NCI-H1417 (cell line): ENCODE results near the gene THYN1.

Experiments used
- DNase-seq, 3 experiments: peaks; one replicate each; lab custom pipeline; 2025; lab: John Stamatoyannopoulos, UW

THYN1 gene

GRCh38 chr11:134223121-134223520 is 30.0 kb downstream of the THYN1 start:
- DNase-seq: peak; percentile 5 to 66 (median 47)

- no peak for DNase-seq
Measured at GRCh38 chr11:134216816-134217215, 36.3 kb downstream of the THYN1 start.

DNA sequence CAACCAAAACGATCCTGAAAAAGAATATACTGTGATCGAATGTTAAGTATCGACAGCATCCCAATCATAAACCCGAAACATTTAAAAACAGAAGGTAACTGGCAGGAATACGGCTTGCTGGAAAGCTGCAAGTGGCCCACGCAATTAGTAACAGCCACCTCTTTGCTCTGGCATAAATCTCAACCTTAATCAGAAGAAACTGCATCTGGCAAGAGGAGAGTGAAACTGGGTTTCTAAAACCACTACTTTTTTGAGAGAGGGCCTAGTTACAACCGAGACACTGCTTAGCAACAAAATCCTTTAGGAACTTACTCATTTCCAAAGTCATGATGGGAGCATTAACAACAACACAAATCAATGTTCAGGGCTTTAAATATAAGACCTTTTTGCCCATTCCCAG is 37.3 kb downstream of the THYN1 start:
- no peak for DNase-seq

DNA sequence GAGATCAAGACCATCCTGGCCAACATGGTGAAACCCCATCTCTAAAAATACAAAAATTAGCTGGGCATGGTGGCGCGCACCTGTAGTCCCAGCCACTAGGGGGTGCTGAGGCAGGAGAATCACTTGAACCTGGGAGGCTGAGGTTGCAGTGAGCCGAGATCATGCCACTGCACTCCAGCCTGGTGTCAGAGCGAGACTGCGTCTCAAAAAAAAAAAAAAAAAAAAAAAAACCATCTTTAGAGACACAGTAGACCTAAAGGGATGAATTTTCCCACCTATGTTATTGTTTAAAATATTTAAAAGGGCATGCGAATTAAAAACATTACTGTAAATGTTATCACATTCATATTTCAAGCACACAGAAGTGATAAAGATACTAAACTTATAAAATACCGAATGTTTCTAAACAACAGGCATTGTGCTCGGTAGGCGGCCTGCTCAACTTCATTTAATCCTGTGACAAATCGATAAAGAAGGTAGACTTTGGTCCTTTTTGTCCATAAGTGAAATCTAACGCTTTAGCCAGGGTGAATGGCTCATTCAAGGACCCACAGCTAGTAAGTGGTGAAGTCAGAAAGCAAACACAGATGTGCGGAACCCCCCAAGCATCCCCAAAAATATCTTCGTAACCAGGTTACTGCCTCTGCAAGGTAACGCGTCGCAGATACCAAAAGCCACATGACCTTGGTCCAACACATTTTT is 45.5 kb downstream of the THYN1 start:
- peak; percentile 10 to 59 (median 10) for DNase-seq

GRCh38 chr11:134206185-134206584 is 47.0 kb downstream of the THYN1 start:
- no peak for DNase-seq

GRCh38 chr11:134205729-134206128 is 47.4 kb downstream of the THYN1 start:
- no peak for DNase-seq

- no peak for DNase-seq
Measured at GRCh38 chr11:134202661-134203060, 50.5 kb downstream of the THYN1 start.

DNA sequence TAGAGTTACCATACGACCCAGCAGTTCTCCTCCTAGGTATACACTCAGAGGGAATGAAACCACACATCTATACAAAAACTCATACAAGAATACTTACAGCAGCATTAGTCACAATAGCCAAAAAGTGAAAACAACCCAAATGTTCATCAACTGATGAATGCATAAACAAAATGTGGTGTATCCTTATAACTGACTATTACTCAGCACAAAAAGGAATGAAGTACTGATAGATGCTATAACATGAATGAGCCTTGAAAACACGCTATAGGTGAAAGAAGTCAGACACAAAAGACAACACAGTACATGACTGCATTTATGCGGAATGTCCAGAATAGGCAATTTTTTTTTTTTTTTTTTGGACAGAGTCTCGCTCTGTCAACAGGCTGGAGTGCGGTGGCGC is 52.5 kb downstream of the THYN1 start:
- DNase-seq: no peak

- no peak for DNase-seq
Measured at GRCh38 chr11:134199531-134199930, 53.6 kb downstream of the THYN1 start.
